ENCODE measurements around the gene ASB3.

ASB3 gene

DNA sequence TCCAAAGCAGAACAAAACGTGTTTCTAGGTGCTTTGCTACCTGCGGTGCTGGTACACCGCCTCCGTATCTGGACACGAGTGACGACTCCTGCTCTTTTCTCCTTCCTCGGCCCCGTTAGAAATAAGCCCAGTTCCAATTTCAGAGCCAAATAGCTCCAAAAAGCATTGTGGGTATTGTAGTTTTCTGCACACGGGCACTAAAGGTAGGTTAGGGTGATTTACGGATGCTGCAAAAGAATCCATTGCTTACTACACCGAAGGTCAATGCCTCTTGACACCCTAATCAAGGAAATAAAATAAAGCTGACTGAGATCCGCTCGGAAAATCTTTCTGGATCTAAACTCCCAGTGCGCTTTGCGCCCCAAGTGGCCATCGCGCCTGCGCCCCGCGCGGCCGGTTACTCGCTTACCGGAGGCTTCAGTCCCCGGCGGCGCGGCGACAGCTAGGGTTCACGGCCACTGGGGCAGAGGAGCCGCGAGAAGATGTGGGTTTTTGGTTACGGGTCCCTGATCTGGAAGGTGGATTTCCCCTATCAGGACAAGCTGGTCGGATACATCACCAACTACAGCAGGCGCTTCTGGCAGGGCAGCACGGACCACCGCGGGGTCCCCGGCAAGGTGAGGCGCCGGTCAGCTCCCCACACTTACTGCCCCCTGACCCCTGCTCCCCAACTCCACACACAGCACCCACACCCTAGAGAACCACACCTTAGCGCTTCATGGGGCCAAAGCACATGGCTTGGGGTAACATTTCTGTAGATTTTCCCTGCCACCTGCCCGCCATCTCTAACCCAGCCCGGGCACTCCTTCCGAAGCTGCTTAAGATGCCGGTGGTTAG lies 19.1 kb downstream of the ASB3 start, which contains the start of gene CHAC2:
TSS of gene CHAC2 (plus strand) at position 400 of the 837 bp plus-strand sequence. CDS start at position 483, 83 bp downstream.
- Histone ChIP-seq H3K4me1 (ENCODE audit: control insufficient read depth, insufficient read depth, low read length) (0 out of 2 replicates have a peak, but pooled peaks cover 6% of the 10 kb centered on the region), H3K9me3 (ENCODE audit: control insufficient read depth, insufficient read depth, low read depth, low read length) (no peaks in the 10 kb centered on the region), H3K36me3 (ENCODE audit: control insufficient read depth in 2 of 2, insufficient read depth in 1 of 2, low read length in 2 of 2) (peaks cover 5 to 24% of the 10 kb centered on the region in 2 experiments; a peak in 2 of 3 replicates), H3K4me3 (ENCODE audit: low read depth, low read length) (peak within 1 kb of the TSS; percentile 71), H3K27ac (ENCODE audit: extremely low read depth, low read depth, low read length) (peak within 1 kb of the TSS; percentile 72)
- ChIA-PET CTCF (interaction anchor here (0.7 to 0.9 kb wide), 3 partner anchors 19 to 52 kb away, joined by 3 to 6 read pairs (median 3); partner anchors contain the start of gene ASB3), POLR2A (interaction anchor here (0.6 to 3.3 kb wide), 14 partner anchors 9 to 955 kb away, joined by 3 to 38 read pairs (median 4); partner anchors contain the start of genes ASB3 and ERLEC1)
- TF ChIP-seq, protein P1, sequence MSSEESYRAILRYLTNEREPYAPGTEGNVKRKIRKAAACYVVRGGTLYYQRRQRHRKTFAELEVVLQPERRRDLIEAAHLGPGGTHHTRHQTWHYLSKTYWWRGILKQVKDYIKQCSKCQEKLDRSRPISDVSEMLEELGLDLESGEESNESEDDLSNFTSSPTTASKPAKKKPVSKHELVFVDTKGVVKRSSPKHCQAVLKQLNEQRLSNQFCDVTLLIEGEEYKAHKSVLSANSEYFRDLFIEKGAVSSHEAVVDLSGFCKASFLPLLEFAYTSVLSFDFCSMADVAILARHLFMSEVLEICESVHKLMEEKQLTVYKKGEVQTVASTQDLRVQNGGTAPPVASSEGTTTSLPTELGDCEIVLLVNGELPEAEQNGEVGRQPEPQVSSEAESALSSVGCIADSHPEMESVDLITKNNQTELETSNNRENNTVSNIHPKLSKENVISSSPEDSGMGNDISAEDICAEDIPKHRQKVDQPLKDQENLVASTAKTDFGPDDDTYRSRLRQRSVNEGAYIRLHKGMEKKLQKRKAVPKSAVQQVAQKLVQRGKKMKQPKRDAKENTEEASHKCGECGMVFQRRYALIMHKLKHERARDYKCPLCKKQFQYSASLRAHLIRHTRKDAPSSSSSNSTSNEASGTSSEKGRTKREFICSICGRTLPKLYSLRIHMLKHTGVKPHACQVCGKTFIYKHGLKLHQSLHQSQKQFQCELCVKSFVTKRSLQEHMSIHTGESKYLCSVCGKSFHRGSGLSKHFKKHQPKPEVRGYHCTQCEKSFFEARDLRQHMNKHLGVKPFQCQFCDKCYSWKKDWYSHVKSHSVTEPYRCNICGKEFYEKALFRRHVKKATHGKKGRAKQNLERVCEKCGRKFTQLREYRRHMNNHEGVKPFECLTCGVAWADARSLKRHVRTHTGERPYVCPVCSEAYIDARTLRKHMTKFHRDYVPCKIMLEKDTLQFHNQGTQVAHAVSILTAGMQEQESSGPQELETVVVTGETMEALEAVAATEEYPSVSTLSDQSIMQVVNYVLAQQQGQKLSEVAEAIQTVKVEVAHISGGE (tag by site-specific recombination; conservative IDR thresholded peaks at IDR 0.05; ENCODE audit: low read depth) = 0 out of 2 replicates have a peak, but pooled peaks have one; percentile 5
- TF ChIP-seq ZBTB17 (tag by site-specific recombination; IDR thresholded peaks at IDR 0.05) (peak; percentile 81), ZNF2 (tag by site-specific recombination; IDR thresholded peaks at IDR 0.05) (peak; percentile 46; the same call in 1 of the 2 replicates), ZNF248 (tag by site-specific recombination; IDR thresholded peaks at IDR 0.05) (no peak), ZBTB48 (tag by site-specific recombination; IDR thresholded peaks at IDR 0.05) (peak; percentile 87), ZNF600 (tag by site-specific recombination; IDR thresholded peaks at IDR 0.05) (peak; percentile 31; the same call in 1 of the 2 replicates), KLF16 (tag by site-specific recombination; IDR thresholded peaks at IDR 0.05) (peak; percentile 39; the same call in 1 of the 2 replicates), ZNF501 (tag by site-specific recombination; IDR thresholded peaks at IDR 0.05) (peak; percentile 63), EGR2 (tag by site-specific recombination; IDR thresholded peaks at IDR 0.05; ENCODE audit: low read depth) (no peak), ZNF140 (tag by site-specific recombination; IDR thresholded peaks at IDR 0.05) (no peak), ZNF169 (tag by site-specific recombination; IDR thresholded peaks at IDR 0.05) (no peak), ZNF571 (tag by site-specific recombination; IDR thresholded peaks at IDR 0.05) (no peak), ZNF670 (tag by site-specific recombination; IDR thresholded peaks at IDR 0.05; ENCODE audit: low read depth) (no peak), YY2 (tag by site-specific recombination; IDR thresholded peaks at IDR 0.05) (peak; percentile 61; the same call in 1 of the 2 replicates), ZNF830 (tag by site-specific recombination; IDR thresholded peaks at IDR 0.05; ENCODE audit: low read depth) (no peak), KLF1 (tag by site-specific recombination; IDR thresholded peaks at IDR 0.05) (no peak), ZNF184 (tag by site-specific recombination; IDR thresholded peaks at IDR 0.05) (no peak), ZNF211 (tag by site-specific recombination; IDR thresholded peaks at IDR 0.05; ENCODE audit: low read depth) (no peak), ZNF350 (tag by site-specific recombination; IDR thresholded peaks at IDR 0.05) (no peak), ZBTB20 (tag by site-specific recombination; IDR thresholded peaks at IDR 0.05) (peak; percentile 72; the same call in 1 of the 2 replicates), ZNF274 (IDR thresholded peaks at IDR 0.05; ENCODE audit: low read length) (no peak), ZNF274 (tag by site-specific recombination; IDR thresholded peaks at IDR 0.05; ENCODE audit: borderline replicate concordance) (no peak)
- TF ChIP-seq, protein P2, sequence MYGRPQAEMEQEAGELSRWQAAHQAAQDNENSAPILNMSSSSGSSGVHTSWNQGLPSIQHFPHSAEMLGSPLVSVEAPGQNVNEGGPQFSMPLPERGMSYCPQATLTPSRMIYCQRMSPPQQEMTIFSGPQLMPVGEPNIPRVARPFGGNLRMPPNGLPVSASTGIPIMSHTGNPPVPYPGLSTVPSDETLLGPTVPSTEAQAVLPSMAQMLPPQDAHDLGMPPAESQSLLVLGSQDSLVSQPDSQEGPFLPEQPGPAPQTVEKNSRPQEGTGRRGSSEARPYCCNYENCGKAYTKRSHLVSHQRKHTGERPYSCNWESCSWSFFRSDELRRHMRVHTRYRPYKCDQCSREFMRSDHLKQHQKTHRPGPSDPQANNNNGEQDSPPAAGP (tag by site-specific recombination; IDR thresholded peaks at IDR 0.05) = no peak
- TF ChIP-seq, protein P3, sequence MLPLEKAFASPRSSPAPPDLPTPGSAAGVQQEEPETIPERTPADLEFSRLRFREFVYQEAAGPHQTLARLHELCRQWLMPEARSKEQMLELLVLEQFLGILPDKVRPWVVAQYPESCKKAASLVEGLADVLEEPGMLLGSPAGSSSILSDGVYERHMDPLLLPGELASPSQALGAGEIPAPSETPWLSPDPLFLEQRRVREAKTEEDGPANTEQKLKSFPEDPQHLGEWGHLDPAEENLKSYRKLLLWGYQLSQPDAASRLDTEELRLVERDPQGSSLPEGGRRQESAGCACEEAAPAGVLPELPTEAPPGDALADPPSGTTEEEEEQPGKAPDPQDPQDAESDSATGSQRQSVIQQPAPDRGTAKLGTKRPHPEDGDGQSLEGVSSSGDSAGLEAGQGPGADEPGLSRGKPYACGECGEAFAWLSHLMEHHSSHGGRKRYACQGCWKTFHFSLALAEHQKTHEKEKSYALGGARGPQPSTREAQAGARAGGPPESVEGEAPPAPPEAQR (tag by site-specific recombination; IDR thresholded peaks at IDR 0.05) = no peak
- TF ChIP-seq, protein P4, sequence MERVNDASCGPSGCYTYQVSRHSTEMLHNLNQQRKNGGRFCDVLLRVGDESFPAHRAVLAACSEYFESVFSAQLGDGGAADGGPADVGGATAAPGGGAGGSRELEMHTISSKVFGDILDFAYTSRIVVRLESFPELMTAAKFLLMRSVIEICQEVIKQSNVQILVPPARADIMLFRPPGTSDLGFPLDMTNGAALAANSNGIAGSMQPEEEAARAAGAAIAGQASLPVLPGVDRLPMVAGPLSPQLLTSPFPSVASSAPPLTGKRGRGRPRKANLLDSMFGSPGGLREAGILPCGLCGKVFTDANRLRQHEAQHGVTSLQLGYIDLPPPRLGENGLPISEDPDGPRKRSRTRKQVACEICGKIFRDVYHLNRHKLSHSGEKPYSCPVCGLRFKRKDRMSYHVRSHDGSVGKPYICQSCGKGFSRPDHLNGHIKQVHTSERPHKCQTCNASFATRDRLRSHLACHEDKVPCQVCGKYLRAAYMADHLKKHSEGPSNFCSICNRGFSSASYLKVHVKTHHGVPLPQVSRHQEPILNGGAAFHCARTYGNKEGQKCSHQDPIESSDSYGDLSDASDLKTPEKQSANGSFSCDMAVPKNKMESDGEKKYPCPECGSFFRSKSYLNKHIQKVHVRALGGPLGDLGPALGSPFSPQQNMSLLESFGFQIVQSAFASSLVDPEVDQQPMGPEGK (tag by site-specific recombination; IDR thresholded peaks at IDR 0.05) = 0 out of 2 replicates have a peak, but pooled peaks have one; percentile 21
- TF ChIP-seq, protein P5, sequence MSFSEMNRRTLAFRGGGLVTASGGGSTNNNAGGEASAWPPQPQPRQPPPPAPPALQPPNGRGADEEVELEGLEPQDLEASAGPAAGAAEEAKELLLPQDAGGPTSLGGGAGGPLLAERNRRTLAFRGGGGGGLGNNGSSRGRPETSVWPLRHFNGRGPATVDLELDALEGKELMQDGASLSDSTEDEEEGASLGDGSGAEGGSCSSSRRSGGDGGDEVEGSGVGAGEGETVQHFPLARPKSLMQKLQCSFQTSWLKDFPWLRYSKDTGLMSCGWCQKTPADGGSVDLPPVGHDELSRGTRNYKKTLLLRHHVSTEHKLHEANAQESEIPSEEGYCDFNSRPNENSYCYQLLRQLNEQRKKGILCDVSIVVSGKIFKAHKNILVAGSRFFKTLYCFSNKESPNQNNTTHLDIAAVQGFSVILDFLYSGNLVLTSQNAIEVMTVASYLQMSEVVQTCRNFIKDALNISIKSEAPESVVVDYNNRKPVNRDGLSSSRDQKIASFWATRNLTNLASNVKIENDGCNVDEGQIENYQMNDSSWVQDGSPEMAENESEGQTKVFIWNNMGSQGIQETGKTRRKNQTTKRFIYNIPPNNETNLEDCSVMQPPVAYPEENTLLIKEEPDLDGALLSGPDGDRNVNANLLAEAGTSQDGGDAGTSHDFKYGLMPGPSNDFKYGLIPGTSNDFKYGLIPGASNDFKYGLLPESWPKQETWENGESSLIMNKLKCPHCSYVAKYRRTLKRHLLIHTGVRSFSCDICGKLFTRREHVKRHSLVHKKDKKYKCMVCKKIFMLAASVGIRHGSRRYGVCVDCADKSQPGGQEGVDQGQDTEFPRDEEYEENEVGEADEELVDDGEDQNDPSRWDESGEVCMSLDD (tag by site-specific recombination; IDR thresholded peaks at IDR 0.05) = peak; percentile 93

Data from HEK293 (cell line).